ENCODE data around the gene ZNF223.

The ZNF223 gene

DNA sequence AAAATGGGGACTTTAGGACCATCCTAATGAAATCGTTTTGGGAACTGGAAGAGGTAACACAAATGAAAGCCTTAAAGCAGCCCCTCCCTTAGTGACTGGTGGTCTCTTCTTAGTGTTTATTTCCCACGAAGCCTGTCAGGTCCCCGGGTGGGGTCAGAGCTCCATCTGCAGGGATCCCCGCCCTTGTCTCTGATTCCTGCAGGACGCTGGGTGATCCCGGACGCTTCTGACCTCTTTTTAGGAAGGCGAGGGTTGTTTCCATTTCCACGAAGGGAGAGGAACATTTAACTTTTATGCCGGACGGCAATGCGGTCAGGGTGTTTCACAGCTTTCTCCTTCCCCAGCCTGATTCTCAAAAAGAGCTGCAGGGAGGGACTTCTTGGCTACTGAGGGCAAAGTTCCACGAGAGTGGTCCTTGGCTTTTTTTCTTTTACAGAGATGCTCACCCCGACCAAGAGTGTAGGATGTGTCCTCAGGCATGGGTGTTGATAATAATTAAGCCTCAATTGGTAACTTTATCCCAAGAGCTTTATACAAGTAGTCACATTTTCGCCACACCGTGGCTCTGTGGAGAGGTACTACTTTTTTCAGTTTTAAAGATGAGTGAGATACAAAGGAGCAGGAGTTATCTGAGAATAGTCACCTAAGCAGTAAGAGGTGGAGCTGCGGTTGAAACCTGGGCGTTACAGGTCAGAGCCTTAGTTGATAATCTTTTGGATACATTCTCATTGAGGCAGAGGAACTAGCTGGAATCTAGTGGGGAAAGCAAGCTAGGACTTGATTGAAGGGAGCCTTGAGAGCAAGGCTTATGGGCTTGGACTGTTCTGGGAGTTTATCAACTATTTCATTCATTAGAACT is 20.9 kb downstream of the ZNF223 start:
- DNase-seq = no peak

DNA sequence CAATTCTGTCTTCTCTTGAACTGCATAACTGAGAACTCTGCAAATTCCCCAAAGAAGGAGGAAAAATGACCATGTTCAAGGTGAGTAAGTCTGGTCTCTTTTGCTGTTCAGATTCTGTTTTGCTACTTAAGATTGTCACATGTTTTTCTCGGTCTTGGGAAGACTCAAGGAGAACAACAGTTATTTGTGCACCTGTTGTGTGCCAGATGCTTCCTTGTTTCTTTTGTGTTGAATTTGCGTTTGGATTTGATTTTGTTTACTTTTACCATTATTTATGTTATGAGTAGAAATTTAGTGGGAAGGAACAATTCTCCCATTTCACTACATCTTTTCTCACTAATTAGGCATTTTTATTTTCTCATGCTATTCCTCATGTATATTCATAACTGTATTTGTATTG is 24.5 kb downstream of the ZNF223 start:
- DNase-seq = no peak

DNA sequence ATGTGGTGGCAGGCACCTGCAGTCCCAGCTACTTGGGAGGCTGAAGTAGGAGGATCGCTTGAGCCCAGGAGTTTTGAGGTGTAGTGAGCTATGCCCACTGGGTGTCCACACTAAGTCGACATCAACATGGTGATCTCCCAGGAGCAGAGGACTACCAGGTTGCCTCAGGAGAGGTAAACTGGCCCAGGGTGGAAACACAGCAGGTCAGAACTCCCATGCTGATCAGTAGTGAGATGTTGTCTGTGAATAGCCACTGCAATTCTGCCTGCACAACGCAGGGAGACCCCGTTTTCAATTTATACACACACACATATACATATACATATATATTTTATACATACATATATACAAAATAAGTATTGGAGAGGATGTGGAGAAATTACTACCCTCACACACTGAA is 40.3 kb downstream of the ZNF223 start:
- DNase-seq = no peak

DNA sequence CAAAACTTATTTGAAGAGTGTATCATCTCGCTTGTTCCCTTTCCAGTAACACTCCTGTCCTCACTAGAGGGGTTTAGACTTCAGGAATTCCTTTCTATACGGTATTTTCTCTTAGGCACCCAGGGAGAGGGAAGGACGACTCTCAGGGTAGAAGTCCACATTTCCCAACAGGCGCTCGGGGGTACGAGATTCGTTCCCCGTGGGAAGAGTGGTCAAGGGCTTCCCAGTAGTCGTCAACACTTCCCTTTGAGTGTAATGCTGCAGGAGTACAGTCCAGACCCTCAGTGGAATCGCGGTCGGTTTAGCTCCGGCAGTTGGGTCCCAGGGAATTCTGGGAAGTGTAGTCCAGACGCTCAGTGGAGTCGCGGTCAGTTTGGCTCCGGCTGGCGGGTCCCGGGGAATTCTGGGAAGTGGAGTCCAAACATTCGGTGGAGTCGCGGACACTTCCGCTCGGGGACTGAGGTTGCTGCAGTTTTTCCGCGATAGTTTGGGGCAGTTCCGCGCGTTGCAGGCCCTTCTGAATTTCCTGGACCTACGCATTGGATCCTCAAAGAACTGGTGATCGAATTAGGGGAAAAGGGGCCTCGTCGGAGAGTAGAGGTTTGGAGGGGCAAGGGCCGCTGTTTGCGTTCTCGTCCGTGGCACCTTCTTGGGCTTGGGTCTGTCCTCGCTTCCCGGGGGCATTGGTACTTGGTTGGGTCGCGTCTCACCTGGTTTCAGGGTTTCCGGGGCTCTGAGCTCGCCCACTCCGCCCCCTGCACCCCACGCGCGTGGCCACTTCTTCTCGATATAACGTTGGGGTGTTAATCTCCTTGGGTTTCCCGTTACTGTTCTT is 42.3 kb downstream of the ZNF223 start, which contains the start of gene ZNF224:
Gene ZNF224 (plus strand): TSS at position 431 of the 835 bp plus-strand sequence. CDS start 3,513 bp downstream, outside the sequence.
- DNase-seq = peak; percentile 91

DNA sequence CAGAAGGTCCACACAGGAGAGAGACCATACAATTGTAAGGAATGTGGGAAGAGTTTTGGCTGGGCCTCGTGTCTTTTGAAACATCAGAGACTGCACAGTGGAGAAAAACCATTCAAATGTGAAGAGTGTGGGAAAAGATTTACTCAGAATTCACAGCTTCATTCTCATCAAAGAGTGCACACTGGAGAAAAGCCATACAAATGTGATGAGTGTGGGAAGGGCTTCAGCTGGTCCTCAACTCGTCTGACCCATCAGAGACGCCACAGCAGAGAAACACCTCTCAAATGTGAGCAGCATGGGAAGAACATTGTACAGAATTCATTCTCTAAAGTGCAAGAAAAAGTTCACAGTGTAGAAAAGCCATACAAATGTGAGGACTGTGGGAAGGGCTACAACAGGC is 55.9 kb downstream of the ZNF223 start:
- DNase-seq = no peak

DNA sequence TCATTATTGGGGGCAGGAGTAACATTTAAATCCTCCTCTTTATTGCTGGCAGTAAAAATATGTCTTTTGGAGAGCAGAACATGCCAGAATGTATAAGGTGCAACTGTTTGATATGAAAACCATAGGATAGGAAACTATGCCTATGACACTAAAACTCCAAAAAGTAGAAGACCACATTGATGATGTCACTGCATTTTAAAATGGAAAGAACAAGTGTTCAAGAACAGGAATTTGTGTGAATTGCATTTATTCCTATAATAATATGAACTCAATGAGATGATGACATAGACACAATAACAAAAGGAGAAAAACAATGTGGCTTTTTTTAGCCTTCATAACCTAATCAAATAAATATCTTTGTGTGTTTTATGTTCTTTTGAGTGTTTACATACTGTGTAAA is 57.6 kb downstream of the ZNF223 start:
- DNase-seq = no peak

DNA sequence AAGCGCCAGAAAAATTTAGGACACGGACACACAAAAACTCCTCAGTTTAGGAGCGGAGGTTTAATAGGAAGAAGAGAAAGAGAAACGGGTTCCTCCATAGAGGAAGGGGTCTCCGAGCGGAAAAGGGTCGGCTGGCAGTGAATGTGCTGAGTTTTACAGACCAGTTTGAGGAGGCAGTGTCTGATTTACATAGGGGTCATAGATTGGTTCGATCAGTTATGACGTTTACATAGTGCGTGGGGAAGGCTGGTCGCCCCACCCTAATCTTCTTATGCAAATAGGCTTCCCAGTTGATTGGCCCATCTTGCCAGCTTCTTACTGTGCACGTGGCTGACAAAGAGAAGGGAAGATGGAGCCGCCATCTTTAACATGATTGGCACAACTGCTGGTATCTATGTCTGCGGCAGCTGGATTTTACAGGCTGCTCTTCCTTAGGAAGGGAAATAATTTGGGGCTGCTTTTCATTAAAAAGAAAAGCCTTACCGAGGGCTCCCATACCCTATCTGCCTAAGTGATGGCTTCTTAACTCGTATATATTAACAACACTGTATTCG is 60.2 kb downstream of the ZNF223 start:
- peak; percentile 20 for DNase-seq

DNA sequence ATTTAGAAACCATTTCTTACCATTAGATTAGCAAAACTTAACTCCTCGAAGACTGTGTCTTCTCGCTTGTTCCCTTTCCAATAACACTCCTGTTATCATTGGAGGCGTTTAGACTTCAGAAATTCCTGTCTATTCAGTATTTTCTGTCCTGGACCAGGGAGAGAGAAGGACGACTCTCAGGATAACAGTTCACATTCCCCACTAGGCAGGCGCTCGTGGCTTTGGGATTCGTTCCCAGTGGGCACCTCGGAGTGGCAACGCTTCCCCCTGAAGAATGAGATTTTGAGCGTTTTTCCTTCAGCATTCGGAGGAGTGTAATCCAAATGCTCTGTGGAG is 60.9 kb downstream of the ZNF223 start:
- DNase-seq = no peak

DNA sequence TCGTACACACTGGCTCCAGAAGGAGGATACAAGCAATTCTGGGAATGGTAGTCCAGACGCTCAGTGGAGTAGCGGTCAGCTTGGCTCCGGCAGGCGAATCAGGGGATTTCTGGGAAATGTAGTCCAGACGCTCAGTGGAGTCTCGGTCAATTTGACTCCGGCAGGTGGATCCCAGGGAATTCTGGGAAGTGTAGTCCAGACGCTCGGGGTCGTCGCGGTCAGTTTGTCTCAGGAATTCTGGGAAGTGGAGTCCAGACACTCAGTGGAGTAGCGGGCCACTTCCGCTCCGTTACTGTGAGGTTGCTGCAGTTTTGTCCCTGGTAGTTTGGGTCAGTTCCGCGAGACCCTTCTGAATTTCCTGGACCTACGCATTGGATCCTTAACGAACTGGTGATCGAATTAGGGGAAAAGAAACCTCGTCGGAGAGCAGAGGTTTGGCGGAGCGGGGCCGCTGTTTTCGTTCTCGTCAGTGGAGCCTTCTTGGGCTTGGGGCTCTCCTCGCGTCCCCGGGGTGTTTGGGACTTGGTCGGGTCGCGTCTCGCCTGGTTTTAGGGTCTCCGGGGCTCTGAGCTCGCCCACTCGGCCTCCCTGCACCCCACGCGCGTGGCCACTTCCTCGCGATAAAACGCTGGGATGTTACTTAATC is 61.4 kb downstream of the ZNF223 start, which contains the start of gene ZNF225:
Gene ZNF225 (plus strand): TSS at position 262 of the 646 bp plus-strand sequence. CDS start 2,429 bp downstream, outside the sequence.
- DNase-seq = peak; percentile 98

DNA sequence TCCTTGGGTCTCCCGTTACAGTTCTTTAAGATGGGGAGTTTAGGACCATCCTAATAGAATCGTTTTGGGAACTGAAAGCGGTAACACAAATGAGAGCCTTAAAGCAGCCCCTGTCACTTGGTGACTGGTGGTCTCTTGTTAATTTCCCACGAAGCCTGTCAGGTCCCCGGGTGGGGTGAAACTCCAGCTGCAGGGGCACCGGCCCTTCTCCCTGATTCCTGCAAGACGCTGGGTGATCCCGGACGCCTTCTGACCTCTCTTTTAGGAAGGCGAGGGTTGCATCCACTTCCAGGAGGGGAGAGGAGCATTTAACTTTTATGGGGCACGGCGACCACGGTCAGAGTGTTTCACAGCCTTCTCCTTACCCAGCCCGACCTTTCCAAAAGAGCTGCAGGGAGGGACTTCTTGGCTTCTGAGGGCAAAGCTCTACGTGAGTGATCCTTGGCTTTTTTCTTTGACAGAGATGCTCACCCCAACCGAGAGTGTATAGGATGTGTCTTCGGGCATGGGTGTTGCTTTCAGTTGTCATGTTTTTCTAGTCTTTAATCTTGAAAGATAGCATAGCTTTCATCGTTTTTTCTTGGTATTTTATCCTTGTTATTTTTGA is 62.1 kb downstream of the ZNF223 start:
- no peak for DNase-seq
